Smooth muscle cell (in vitro differentiated cells): ENCODE results near the gene MIDN. TPM values are rescaled to one million over a fixed set of nuclear protein-coding genes. Genes with fewer than 3 reads are reported as not detected.
A peak's percentile ranks its signal among the peaks of the same experiment; 100 is the strongest.

Source experiments
- DNase-seq: peaks from one replicate; lab custom pipeline; 2025; ENCODE audit not compliant: unreplicated experiment; lab: John Stamatoyannopoulos, UW
- H2AFZ ChIP-seq: fragments of 200-600 bp; sonication (generic); 2 replicates; pipeline ENCODE4 v1.6.0; 2016; ENCODE audit warnings: antibody characterized with exemption, low read depth, mild to moderate bottlenecking
- H3F3A ChIP-seq: fragments of 200-600 bp; sonication (generic); 2 replicates; pipeline ENCODE4 v1.6.0; 2017; ENCODE audit warnings: antibody characterized with exemption, low read depth
- H3K27ac ChIP-seq: fragments of 200-600 bp; sonication (generic); 2 replicates; pipeline ENCODE4 v1.5.1; 2016; ENCODE audit warnings: low read depth, mild to moderate bottlenecking
- H3K27me3 ChIP-seq: fragments of 200-600 bp; sonication (generic); 2 replicates; pipeline ENCODE4 v1.6.1; 2016; ENCODE audit warnings: low read depth, mild to moderate bottlenecking
- H3K36me3 ChIP-seq: fragments of 200-600 bp; sonication (generic); 2 replicates; pipeline ENCODE4 v1.5.1; 2016; ENCODE audit warnings: low read depth
- H3K4me1 ChIP-seq: fragments of 200-600 bp; sonication (generic); 2 replicates; pipeline ENCODE4 v1.5.1; 2016; ENCODE audit warnings: low read depth
- H3K4me2 ChIP-seq: fragments of 200-600 bp; sonication (generic); 2 replicates; pipeline ENCODE4 v1.6.0; 2016; ENCODE audit warnings: mild to moderate bottlenecking
- H3K4me3 ChIP-seq: fragments of 200-600 bp; sonication (generic); 2 replicates; pipeline ENCODE4 v1.5.1; 2016; ENCODE audit warnings: mild to moderate bottlenecking
- H3K79me2 ChIP-seq: fragments of 200-600 bp; sonication (generic); 2 replicates; pipeline ENCODE4 v1.6.0; 2016; ENCODE audit warnings: low read depth, mild to moderate bottlenecking
- H3K9ac ChIP-seq: fragments of 200-600 bp; sonication (generic); 2 replicates; pipeline ENCODE4 v1.6.0; 2016; ENCODE audit warnings: low read depth
- H3K9me3 ChIP-seq: fragments of 200-600 bp; sonication (generic); replicated peaks from 2 replicates; pipeline ENCODE4 v1.5.1; 2016; ENCODE audit warnings: low read depth
- H4K20me1 ChIP-seq: fragments of 200-600 bp; sonication (generic); 2 replicates; pipeline ENCODE4 v1.6.0; 2016; ENCODE audit warnings: low read depth
- CTCF ChIP-seq: fragments of 200-600 bp; sonication (generic); IDR thresholded peaks from 2 replicates; pipeline ENCODE4 v1.5.1; 2017; ENCODE audit warnings: borderline replicate concordance, mild to moderate bottlenecking, antibody characterized with exemption; ENCODE audit not compliant: insufficient read depth, poor library complexity, severe bottlenecking
- WGBS: methylation state at CpG from one replicate; pipeline ENCODE4 v1.1.7; 2016; ENCODE audit warnings: low lambda C conversion rate; 5-methylcytosine and 5-hydroxymethylcytosine counted together
- polyA plus RNA-seq: library from polyadenylated mRNA; unstranded; fragments of >200 nt; fragmentation: Nextera tagmentation; extraction: Ambion mirVana; gene quantifications from 2 replicates; pipeline ENCODE4 v1.2.1, GENCODE V29; 2016
- total RNA-seq: library from RNA; depleted of rRNA; stranded (reverse); fragments of >200 nt; gene quantifications from 2 replicates; pipeline ENCODE4 v1.2.3, GENCODE V29; 2014

MIDN gene
- total and polyA plus RNA-seq, 2 experiments from 2014 or later: 58.5 to 65.3 TPM

- H3K4me2 ChIP-seq: peak within 1 kb of the TSS; percentile 99
- peak; percentile 84 for DNase-seq
- no peaks in the 10 kb centered on the region for H3K27me3 ChIP-seq
- under 1% methylated on average over 89 of the region's 98 CpGs for WGBS
- H3F3A ChIP-seq: peaks cover 40% of the 10 kb centered on the region
- H3K4me1 ChIP-seq: peaks cover 30% of the 10 kb centered on the region
- H2AFZ ChIP-seq: peak within 1 kb of the TSS; percentile 42
- H3K9ac ChIP-seq: peak within 1 kb of the TSS; percentile 88
- peaks cover 8% of the 10 kb centered on the region for H3K36me3 ChIP-seq
- peaks cover 48% of the 10 kb centered on the region for H4K20me1 ChIP-seq
- peak within 1 kb of the TSS; percentile 69 for H3K4me3 ChIP-seq
- peaks cover 58% of the 10 kb centered on the region for H3K79me2 ChIP-seq
- TF ChIP-seq CTCF: no peak
- peak within 1 kb of the TSS; percentile 96 for H3K27ac ChIP-seq
- no peaks in the 10 kb centered on the region for H3K9me3 ChIP-seq
These were observed 27.0 kb downstream of the MIDN start, which contains the start of gene FAM174C for GRCh38 chr19:1275260-1275975. TSS of gene FAM174C (plus strand) at chr19:1275530. CDS start at chr19:1275550, 20 bp downstream.

- Histone ChIP-seq H3K4me2 (peak overlapping the region; percentile 99), H3K4me3 (peak overlapping the region; percentile 69), H2AFZ (peak overlapping the region; percentile 42), H3K27ac (peak overlapping the region; percentile 96), H4K20me1 (peaks cover 41% of the 10 kb centered on the region), H3K9me3 (no peaks in the 10 kb centered on the region), H3K4me1 (peaks cover 23% of the 10 kb centered on the region), H3K36me3 (peaks cover 8% of the 10 kb centered on the region), H3K9ac (peak overlapping the region; percentile 88), H3K79me2 (peaks cover 52% of the 10 kb centered on the region), H3F3A (peaks cover 33% of the 10 kb centered on the region), H3K27me3 (no peaks in the 10 kb centered on the region)
- no peak for DNase-seq
- TF ChIP-seq CTCF: no peak
- 23% methylated on average over 30 of the region's 43 CpGs for WGBS
These were observed 27.7 kb downstream of the MIDN start for GRCh38 chr19:1275976-1276627.

- H3K27ac ChIP-seq: peak overlapping the region; percentile 96
- H3K4me1 ChIP-seq: peaks cover 19% of the 10 kb centered on the region
- peaks cover 36% of the 10 kb centered on the region for H4K20me1 ChIP-seq
- H3K9me3 ChIP-seq: no peaks in the 10 kb centered on the region
- no peak overlapping the region for H2AFZ ChIP-seq
- peaks cover 47% of the 10 kb centered on the region for H3K79me2 ChIP-seq
- DNase-seq: no peak
- peaks cover 8% of the 10 kb centered on the region for H3K36me3 ChIP-seq
- peak overlapping the region; percentile 88 for H3K9ac ChIP-seq
- H3K4me2 ChIP-seq: peak overlapping the region; percentile 99
- H3F3A ChIP-seq: peaks cover 30% of the 10 kb centered on the region
- TF ChIP-seq CTCF: no peak
- 85% methylated on average over 10 of the region's 10 CpGs for WGBS
- peak overlapping the region; percentile 69 for H3K4me3 ChIP-seq
- no peaks in the 10 kb centered on the region for H3K27me3 ChIP-seq
These were observed 28.2 kb downstream of the MIDN start for GRCh38 chr19:1276628-1277022.
